ENCODE data around the gene CYBC1.

CYBC1 gene

DNA sequence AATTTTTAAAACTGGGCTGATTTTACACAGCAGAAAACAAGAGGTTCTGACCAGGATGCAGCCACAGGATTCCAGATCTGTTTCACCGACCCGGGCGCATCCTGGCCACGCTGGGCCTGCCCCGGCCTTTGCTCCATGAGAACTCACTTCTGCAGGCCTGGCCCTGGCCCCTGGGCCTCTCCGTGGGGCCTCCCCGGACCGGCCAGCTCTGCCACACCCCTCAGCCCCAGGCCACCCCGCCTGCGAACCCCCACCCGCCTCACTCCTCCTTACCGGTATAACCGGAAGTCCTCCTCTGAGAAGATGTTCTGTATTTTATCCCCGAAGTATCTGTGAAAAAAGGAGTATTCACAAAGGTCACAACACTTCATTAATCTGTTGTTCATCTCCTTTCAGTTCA, 45.5 kb downstream of the CYBC1 start:
- no peak for DNase-seq

DNA sequence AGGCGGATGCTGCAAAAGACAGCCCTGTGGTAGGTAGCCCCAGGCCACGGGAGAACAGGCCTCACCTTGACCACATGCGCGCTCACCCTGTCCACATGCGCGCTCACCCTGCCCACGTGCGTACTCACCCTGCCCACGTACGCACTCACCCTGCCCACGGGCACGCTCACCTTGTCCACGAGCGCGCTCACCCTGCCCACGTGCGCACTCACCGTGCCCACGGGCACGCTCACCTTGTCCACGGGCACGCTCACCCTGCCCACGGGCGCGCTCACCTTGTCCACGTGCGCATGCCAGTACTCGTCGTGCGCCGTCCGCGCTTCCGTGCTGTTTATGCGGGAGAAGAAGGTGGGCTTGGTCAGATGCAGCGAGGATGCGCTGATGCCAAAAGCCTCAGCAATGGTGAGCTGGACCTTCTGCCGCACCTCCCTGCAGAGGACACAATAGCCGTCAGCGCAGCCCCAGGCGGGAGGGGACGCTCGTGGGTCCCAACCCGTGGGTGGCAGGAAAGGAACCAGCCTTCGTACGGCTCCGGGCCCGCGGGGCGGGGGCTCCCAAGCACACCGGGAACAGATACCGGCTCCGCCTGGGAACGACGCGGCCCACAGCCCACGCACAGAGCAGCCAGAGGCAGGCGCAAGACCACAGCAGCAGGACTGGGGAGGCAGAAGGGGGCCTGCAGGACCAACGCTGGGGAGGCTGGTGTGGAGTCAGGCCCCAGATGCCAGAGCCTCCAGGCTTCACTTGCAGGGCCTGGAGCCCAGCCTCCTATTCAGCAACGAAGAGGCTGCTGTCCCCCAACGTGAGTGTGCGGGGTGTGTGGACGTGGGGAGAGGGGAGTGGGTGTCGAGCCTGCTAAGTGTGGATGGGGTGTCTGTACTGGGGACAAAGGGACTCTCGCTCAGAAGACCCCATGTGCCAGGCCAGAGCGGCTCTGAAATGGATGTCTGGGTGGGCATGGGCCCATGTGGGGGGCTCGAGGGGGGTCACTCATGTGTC, 46.6 kb downstream of the CYBC1 start:
- no peak for DNase-seq

DNA sequence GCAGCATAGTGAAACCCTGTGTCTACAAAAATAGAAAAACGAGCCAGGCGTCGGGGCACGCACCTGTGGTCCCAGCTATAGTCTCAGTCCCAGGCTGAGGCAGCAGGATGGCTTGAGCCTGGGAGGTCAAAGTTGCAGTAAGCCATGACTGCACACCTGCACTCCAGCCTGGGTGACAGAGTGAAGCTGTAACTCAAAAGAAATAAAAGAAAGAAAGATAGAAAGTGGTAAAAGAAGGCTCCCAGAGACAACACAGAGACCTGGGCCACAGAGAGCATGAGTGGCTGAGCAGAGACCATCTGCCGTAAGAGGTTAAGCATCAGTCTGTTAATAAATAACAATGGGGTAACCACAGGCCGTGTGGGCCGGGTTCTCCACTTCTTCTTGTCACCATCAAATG, 47.7 kb downstream of the CYBC1 start:
- DNase-seq = no peak

DNA sequence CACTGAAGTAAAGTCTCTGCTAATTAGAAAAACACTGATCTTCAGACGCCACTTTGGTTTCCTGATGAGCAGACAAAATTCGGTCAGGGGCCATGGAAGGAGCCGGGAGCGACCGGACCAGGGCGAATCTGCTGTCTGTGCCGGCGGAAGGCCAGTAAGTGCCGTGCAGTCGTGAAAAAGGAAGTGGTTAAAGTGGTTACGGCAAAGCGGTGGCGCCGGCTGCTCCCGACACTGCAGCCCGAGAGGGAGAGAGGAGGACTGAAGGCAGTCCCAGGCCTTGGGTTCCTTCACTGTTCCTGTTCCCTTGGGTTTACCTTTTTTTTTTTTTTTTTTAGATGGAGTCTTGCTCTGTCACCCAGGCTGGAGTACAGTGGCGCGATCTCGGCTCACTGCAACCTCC, 49.7 kb downstream of the CYBC1 start:
- DNase-seq = no peak

DNA sequence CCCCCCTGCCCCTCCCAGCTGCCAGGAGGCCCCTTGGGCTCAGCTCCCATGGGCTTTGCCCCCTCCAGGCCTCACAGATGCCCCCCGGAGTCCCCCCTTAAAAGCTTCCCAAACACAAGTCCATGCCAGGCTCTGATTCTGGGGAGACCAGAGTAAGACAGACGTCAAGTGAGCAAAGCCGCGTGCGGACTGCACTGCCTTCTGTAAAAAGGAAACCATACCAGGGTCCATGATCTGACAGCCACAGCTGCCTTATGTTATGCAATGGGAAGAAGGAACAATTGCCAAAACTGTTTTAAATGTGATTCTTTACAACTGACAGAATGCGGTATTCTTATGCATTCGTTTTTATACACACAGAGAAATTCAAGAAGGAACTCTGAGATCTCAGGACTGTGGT, 50.3 kb downstream of the CYBC1 start:
- DNase-seq = no peak

DNA sequence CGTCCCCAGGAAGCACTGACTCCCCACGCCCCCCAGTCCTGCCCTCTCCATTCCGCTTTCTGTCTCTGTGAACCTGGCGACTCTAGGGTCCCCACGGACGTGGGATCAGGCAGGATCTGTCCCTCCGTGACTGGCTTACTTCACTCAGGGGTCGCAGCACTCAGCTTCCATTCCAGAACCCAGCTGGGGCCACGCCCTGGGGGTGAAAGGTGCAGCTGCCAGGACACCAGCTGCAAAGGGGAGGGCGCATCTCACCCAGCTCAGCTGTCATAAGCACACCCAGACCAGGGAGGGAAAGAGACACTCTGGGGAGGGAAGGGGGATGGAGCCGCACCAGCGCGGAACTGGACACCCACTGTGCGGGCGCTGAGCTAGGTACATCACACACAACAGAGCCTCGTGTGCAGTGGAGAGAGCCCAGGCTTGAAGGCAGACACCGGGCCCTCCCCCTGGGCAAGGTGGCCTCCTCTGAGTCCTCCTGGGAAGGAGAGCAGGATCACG, 50.9 kb downstream of the CYBC1 start:
- DNase-seq = no peak

DNA sequence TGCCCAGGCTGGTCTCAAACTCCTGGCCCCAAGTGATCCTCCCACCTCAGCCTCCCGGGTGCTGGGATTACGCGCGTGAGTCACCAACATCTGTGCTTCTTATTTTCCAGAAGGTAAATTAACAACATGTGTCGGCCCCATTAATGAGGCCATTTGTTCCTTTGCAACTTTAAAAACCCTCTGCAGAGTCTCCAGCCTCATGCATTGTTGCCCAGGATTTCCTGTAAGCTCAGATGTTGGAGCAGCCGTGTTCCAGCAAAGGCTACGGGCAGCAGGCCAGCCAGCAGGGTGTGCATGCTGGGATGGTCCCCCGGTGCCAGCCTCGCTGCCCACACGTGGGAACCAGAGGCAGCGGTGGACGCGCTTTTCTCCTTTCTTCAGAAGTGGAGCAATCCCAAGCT, 51.5 kb downstream of the CYBC1 start:
- DNase-seq = no peak

DNA sequence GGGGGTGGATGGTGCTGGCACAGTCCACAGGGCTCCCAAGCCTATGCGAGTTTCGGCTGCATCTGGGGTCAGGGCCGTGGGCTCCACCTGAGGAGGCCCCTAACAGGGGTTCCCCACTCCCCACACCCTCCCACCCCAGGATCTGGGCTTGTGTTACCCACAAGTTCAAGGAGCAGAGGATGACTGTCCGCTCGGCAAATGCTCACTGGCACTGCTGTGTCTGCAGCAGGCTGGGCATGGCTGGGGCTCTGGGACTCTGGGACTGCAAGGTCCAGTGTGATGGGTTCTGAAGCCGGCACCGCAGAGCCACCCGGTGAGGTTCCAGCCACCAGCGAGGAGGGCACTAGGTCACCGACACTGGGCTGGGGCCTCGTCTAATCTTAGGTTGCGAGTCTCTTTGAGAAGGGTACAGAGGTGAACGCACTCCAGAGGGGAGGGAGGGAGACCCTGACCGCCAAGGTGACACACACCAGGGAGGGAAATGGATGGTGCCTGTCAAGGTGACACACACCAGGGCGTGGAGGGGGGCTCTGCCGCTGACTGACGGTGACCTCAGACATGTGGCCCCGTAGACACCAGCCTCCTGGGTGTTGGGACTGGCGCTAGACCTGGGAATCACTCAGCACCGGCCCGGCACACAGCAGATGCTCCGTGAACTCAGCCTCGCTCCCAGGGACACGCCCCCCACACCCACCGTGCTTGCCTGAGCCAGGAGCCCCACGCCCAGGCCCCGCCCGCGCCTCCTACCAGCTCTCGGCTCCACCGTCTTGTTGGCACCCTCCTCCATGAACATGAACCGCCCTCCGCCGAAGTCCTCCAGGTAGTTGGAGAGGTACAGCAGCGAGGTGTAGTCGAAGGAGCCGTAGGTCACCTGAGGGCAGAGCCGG, 52.9 kb downstream of the CYBC1 start:
- no peak for DNase-seq

DNA sequence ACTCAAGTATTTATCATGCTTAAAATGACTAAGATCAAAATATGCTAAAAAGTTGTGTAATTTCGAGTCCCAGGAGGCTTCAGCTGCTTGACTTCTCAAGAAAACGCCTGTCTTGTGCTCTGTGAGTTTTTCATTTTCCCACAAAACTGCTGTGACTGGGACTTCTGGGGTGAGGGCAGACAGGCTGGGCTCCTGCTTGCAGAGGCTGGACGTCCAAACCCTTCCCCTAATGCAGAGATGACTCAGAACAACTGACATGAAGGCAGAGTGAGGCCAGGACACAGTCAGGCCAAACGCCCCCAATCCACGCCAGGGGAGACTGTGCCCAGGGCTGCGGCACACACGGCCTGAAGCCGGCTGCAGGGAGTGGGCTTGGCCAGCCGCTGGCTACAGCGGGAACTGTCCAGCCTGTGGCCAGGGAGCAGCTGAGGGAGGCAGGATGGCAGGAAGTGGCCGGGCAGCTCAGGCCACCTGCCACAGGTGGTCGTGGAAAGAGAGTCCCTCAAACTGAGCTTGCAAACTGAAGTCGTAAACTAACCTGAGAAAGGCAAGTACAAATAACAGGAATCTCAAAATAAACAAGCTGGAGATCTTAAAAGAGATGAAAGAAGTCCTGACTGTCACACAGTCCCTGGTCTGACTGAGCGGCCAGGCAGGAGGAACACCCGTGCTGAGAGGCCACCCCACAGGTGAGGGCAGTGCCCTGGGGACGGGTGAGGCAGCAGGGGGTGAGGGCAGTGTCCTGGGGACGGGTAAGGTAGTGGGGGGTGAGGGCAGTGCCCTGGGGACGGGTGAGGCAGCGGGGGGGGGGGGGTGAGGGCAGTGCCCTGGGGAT, 53.7 kb downstream of the CYBC1 start:
- DNase-seq = no peak

DNA sequence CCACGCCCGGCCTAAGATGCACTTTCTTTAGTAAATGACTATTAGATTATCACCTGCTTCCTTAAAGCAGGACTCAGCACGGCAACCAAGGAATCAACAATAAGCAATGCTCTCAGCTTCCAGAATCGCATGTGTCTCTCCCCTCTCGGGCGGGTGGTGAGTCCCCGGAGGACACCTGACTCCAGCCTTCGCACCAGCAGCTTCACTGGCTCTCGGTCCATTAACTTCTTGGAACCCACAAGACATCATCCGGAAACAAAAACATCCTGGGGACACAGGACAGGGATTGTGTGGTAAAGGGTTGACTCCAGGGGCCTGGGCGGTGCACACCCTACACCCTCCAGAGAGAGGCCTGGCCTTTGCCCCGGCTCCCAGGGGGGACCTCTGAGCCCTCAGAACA, 56.3 kb downstream of the CYBC1 start:
- no peak for DNase-seq

DNA sequence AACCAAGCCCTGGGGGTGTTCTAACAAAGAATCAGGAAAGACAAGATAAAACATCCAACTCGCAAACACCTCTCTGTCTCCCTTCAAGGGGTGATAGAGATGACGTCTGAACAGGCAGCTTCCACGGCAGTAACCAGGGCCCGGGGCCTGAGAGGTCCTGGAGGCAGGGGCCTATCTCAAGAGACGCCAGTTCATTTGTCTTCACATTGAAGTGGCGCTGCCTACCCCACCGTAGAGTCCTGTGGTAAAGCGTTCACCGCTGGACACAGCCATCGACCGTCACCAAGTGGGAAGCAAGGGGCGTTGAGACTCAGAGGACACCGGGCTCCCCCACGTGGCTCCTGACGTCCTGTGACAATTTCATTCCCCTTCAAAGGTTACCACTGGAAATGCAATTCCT, 57.6 kb downstream of the CYBC1 start:
- DNase-seq = no peak

Data from cortex of kidney (tissue), 1 donor.